Measurements from ENCODE around the gene GSTM4.

The GSTM4 gene

GRCh38 chr1:109655615-109656519 is at the start of gene GSTM4:
TSS of gene GSTM4 (plus strand) at chr1:109656099. CDS start at chr1:109656390, 291 bp downstream.
- peak; percentile 68 to 90 (median 73) for DNase-seq

- DNase-seq, result no peak
These were observed 46.0 kb upstream of the GSTM4 start for GRCh38 chr1:109609881-109610280.

GRCh38 chr1:109610609-109611307 is 45.1 kb upstream of the GSTM4 start:
- DNase-seq, result no peak

- no peak for DNase-seq
These were observed 44.5 kb upstream of the GSTM4 start for GRCh38 chr1:109611308-109611990.

GRCh38 chr1:109613361-109614147 is 42.3 kb upstream of the GSTM4 start:
- no peak for DNase-seq

GRCh38 chr1:109615879-109616278 is 40.0 kb upstream of the GSTM4 start:
- DNase-seq, result peak; percentile 91 to 97 (median 94)

- DNase-seq, result peak; percentile 86 to 94 (median 90)
These were observed 39.5 kb upstream of the GSTM4 start for GRCh38 chr1:109616391-109616790.

GRCh38 chr1:109617291-109617801 is 38.6 kb upstream of the GSTM4 start:
- DNase-seq, result peak; percentile 88 to 96 (median 95)

- DNase-seq, result peak; percentile 77 to 86 (median 79)
These were observed 37.0 kb upstream of the GSTM4 start for GRCh38 chr1:109618661-109619575.

GRCh38 chr1:109619576-109620400 is 36.1 kb upstream of the GSTM4 start, which contains the start of the genes AMPD2 and GNAT2:
TSS of gene AMPD2 (plus strand) at chr1:109619837. CDS start at chr1:109621176, 1,339 bp downstream.
TSS of gene GNAT2 (minus strand) at chr1:109619616. CDS start at chr1:109612870, 6,746 bp downstream.
- DNase-seq, result peak; percentile 95 to 97 (median 97)

GRCh38 chr1:109620401-109620791 is 35.5 kb upstream of the GSTM4 start:
- DNase-seq, result peak; percentile 50 to 73 (median 58)

- DNase-seq, result peak; percentile 94 to 97 (median 94)
These were observed 35.0 kb upstream of the GSTM4 start for GRCh38 chr1:109620841-109621286.

GRCh38 chr1:109621379-109622136 is 34.3 kb upstream of the GSTM4 start:
- DNase-seq, result peak in 2 of 3 donors; percentile 42 to 48

GRCh38 chr1:109622137-109622892 is 33.6 kb upstream of the GSTM4 start:
- DNase-seq, result no peak

- peak in 1 of 3 donors; percentile 32 for DNase-seq
These were observed 33.0 kb upstream of the GSTM4 start for GRCh38 chr1:109622895-109623294.

- DNase-seq, result no peak
These were observed 32.2 kb upstream of the GSTM4 start for GRCh38 chr1:109623601-109624161.

GRCh38 chr1:109624201-109625010 is 31.5 kb upstream of the GSTM4 start:
- DNase-seq, result peak in 1 of 3 donors; percentile 31
